ENCODE measurements around the gene CTSL. TPM values are rescaled to one million over a fixed set of nuclear protein-coding genes. Genes with fewer than 3 reads are reported as not detected.

Gene CTSL
- total RNA-seq, 2 donors from 2014 or later: 94.5 to 274 TPM

GRCh38 chr9:87681271-87682061 is 44.5 kb upstream of the CTSL start:
- DNase-seq (ENCODE audit: low spot score): no peak
- H3K36me3 ChIP-seq: peaks cover 7% of the 10 kb centered on the region
- no peak overlapping the region for H3K27ac ChIP-seq
- no peaks in the 10 kb centered on the region for H3K27me3 ChIP-seq (replicated peaks; ENCODE audit: insufficient read depth)
- no peaks in the 10 kb centered on the region for H3K4me1 ChIP-seq (ENCODE audit: control insufficient read depth in 1 of 2, low read depth in 2 of 2)
- TF ChIP-seq CTCF (IDR thresholded peaks at IDR 0.05): no peak
- H3K9me3 ChIP-seq: no peaks in the 10 kb centered on the region
- ATAC-seq (ENCODE audit: insufficient number of reproducible peaks, low FRiP score, low read depth): no peak
- H3K4me3 ChIP-seq: no peak overlapping the region

- no peaks in the 10 kb centered on the region for H3K9me3 ChIP-seq
- no peak overlapping the region for H3K4me3 ChIP-seq
- no peak overlapping the region for H3K27ac ChIP-seq
- ATAC-seq (ENCODE audit: insufficient number of reproducible peaks, low FRiP score, low read depth): no peak
- TF ChIP-seq CTCF (IDR thresholded peaks at IDR 0.05): no peak
- peaks cover 7% of the 10 kb centered on the region for H3K36me3 ChIP-seq
- DNase-seq (ENCODE audit: low spot score): no peak
- no peaks in the 10 kb centered on the region for H3K27me3 ChIP-seq (replicated peaks; ENCODE audit: insufficient read depth)
- no peaks in the 10 kb centered on the region for H3K4me1 ChIP-seq (ENCODE audit: control insufficient read depth in 1 of 2, low read depth in 2 of 2)
Observed at GRCh38 chr9:87682085-87682484, 43.8 kb upstream of the CTSL start.

- H3K36me3 ChIP-seq: peaks cover 7% of the 10 kb centered on the region
- TF ChIP-seq CTCF (IDR thresholded peaks at IDR 0.05): no peak
Observed at GRCh38 chr9:87682618-87683017, 43.3 kb upstream of the CTSL start.

GRCh38 chr9:87683751-87684626 is 41.9 kb upstream of the CTSL start:
- no peak for ATAC-seq (ENCODE audit: insufficient number of reproducible peaks, low FRiP score, low read depth)
- no peak for TF ChIP-seq CTCF (IDR thresholded peaks at IDR 0.05)

More at GRCh38 chr9:87682618-87683017, 43.3 kb upstream of the CTSL start:
- no peak overlapping the region for H3K4me3 ChIP-seq
- ATAC-seq (ENCODE audit: insufficient number of reproducible peaks, low FRiP score, low read depth): no peak
- H3K9me3 ChIP-seq: no peaks in the 10 kb centered on the region
- no peak overlapping the region for H3K27ac ChIP-seq
- no peaks in the 10 kb centered on the region for H3K27me3 ChIP-seq (replicated peaks; ENCODE audit: insufficient read depth)
- no peak for DNase-seq (ENCODE audit: low spot score)
- no peaks in the 10 kb centered on the region for H3K4me1 ChIP-seq (ENCODE audit: control insufficient read depth in 1 of 2, low read depth in 2 of 2)

GRCh38 chr9:87684627-87685219 is 41.2 kb upstream of the CTSL start:
- no peak for ATAC-seq (ENCODE audit: insufficient number of reproducible peaks, low FRiP score, low read depth)
- Histone ChIP-seq H3K9me3 (no peaks in the 10 kb centered on the region), H3K4me3 (no peak overlapping the region), H3K36me3 (peaks cover 7% of the 10 kb centered on the region), H3K27ac (no peak overlapping the region), H3K4me1 (ENCODE audit: control insufficient read depth in 1 of 2, low read depth in 2 of 2) (no peaks in the 10 kb centered on the region), H3K27me3 (replicated peaks; ENCODE audit: insufficient read depth) (no peaks in the 10 kb centered on the region)
- DNase-seq (ENCODE audit: low spot score): no peak
- peak; percentile 67 for TF ChIP-seq CTCF (IDR thresholded peaks at IDR 0.05)

More at GRCh38 chr9:87683751-87684626, 41.9 kb upstream of the CTSL start:
- H3K27me3 ChIP-seq (replicated peaks; ENCODE audit: insufficient read depth): no peaks in the 10 kb centered on the region
- H3K27ac ChIP-seq: no peak overlapping the region
- no peak overlapping the region for H3K4me3 ChIP-seq
- no peaks in the 10 kb centered on the region for H3K4me1 ChIP-seq (ENCODE audit: control insufficient read depth in 1 of 2, low read depth in 2 of 2)
- peaks cover 7% of the 10 kb centered on the region for H3K36me3 ChIP-seq
- no peaks in the 10 kb centered on the region for H3K9me3 ChIP-seq
- no peak for DNase-seq (ENCODE audit: low spot score)

Measured in thoracic aorta (tissue), 2 donors.